ENCODE data around the gene SYNDIG1. TPM values are rescaled to one million over a fixed set of nuclear protein-coding genes. Genes with fewer than 3 reads are reported as not detected.

The SYNDIG1 gene
- total RNA-seq, 1 donor from 2014 or later, result 5.7 TPM

DNA sequence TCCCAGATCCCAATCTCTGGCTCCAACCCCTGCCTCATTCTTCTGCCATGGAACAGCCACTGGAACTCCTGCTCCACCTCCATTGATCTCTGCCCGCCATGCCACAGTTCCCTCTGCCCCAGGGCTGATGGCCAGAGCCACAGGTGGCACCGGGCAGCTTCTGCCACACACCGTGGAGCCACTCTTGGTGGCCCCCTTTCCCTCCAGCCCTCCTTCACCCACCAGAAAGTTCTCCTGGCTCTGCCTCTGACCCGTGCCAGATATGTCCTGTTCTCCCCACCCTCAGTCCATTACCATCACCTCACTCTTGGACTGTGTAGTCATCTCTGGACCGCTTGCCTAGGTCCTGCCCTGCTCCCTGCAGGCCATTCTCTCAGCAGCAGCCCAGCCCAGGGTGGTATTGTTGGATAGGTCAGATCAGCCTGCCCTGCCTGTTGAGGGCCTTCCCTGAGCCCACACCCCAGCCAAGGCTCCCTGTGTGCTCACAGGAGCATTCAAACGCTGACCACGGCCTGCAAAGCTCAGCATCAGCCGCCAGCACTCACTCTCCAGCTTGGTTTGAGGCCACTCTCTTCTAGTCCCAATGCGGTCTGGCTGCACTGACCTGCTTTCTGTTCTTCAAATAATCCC is 16.8 kb upstream of the SYNDIG1 start:
- Mint-ChIP-seq H3K27ac (ENCODE audit: unreplicated experiment) (no peak overlapping the region), H3K4me1 (ENCODE audit: low read depth, unreplicated experiment) (peaks cover 2% of the 10 kb centered on the region), H3K36me3 (ENCODE audit: low read depth, unreplicated experiment) (no peaks in the 10 kb centered on the region), H3K27me3 (ENCODE audit: low read depth, unreplicated experiment) (peaks cover 41% of the 10 kb centered on the region), H3K4me3 (ENCODE audit: unreplicated experiment) (no peak overlapping the region), H3K9me3 (ENCODE audit: unreplicated experiment) (peaks cover 3% of the 10 kb centered on the region)
- Histone ChIP-seq H3K36me3 (ENCODE audit: insufficient read depth, low read length) (no peaks in the 10 kb centered on the region), H3K27ac (ENCODE audit: low read depth, low read length) (no peak overlapping the region), H3K9me3 (ENCODE audit: insufficient read depth, low read depth, low read length) (no peaks in the 10 kb centered on the region), H3K4me3 (ENCODE audit: insufficient read depth, low read depth, low read length) (no peak overlapping the region), H3K79me2 (ENCODE audit: insufficient read depth, low read length) (no peaks in the 10 kb centered on the region), H3K4me2 (ENCODE audit: low read length) (no peak overlapping the region), H4K20me1 (ENCODE audit: insufficient read depth, low read length) (no peaks in the 10 kb centered on the region), H3K9ac (ENCODE audit: low read length) (no peak overlapping the region), H2AFZ (ENCODE audit: low read depth, low read length) (no peak overlapping the region), H3K4me1 (ENCODE audit: insufficient read depth, low read length) (no peaks in the 10 kb centered on the region), H3K27me3 (ENCODE audit: insufficient read depth, low read length) (peaks cover 20% of the 10 kb centered on the region)
- no peak for TF ChIP-seq EZH2 (IDR thresholded peaks at IDR 0.05; ENCODE audit: insufficient read depth, low read length)
- no peak for TF ChIP-seq CTCF (IDR thresholded peaks at IDR 0.05; ENCODE audit: insufficient read depth, low read depth, low read length)
- FAIRE-seq (no peak), DNase-seq (ENCODE audit: low read depth) (no peak)

DNA sequence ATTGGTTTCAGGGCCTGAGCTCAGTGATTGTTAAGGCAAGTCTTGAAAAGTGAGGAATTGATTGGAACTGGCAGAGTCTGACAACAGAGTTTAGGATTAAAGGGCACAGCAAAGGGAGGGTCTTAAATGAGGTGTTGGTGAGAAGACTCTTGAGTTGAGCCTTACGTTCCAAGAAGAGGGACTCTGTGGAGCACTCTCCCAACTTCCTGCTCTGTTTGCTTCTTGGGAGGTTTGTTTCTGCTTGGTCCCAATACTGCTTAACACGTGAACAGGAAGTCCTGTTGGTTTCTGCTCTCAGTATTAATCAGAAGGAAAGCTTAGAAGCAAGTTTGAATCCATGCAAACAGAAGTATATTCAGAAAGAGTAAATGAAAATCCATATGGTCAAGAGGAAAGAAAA is 15.6 kb upstream of the SYNDIG1 start:
- H3K4me2 ChIP-seq (ENCODE audit: low read length), result no peak overlapping the region
- Mint-ChIP-seq H3K27me3 (ENCODE audit: low read depth, unreplicated experiment) (peaks cover 46% of the 10 kb centered on the region), H3K4me1 (ENCODE audit: low read depth, unreplicated experiment) (no peaks in the 10 kb centered on the region), H3K9me3 (ENCODE audit: unreplicated experiment) (peaks cover 3% of the 10 kb centered on the region), H3K27ac (ENCODE audit: unreplicated experiment) (no peak overlapping the region), H3K4me3 (ENCODE audit: unreplicated experiment) (no peak overlapping the region), H3K36me3 (ENCODE audit: low read depth, unreplicated experiment) (no peaks in the 10 kb centered on the region)
- no peak overlapping the region for H3K27ac ChIP-seq (ENCODE audit: low read depth, low read length)
- H3K36me3 ChIP-seq (ENCODE audit: insufficient read depth, low read length), result no peaks in the 10 kb centered on the region
- no peaks in the 10 kb centered on the region for H3K79me2 ChIP-seq (ENCODE audit: insufficient read depth, low read length)
- no peak overlapping the region for H2AFZ ChIP-seq (ENCODE audit: low read depth, low read length)
- H4K20me1 ChIP-seq (ENCODE audit: insufficient read depth, low read length), result no peaks in the 10 kb centered on the region
- FAIRE-seq, result no peak
- no peaks in the 10 kb centered on the region for H3K9me3 ChIP-seq (ENCODE audit: insufficient read depth, low read depth, low read length)
- DNase-seq (ENCODE audit: low read depth), result no peak
- H3K27me3 ChIP-seq (ENCODE audit: insufficient read depth, low read length), result peaks cover 28% of the 10 kb centered on the region
- TF ChIP-seq EZH2 (IDR thresholded peaks at IDR 0.05; ENCODE audit: insufficient read depth, low read length), result no peak
- no peak for TF ChIP-seq CTCF (IDR thresholded peaks at IDR 0.05; ENCODE audit: insufficient read depth, low read depth, low read length)
- no peak overlapping the region for H3K4me3 ChIP-seq (ENCODE audit: insufficient read depth, low read depth, low read length)
- H3K4me1 ChIP-seq (ENCODE audit: insufficient read depth, low read length), result no peaks in the 10 kb centered on the region
- no peak overlapping the region for H3K9ac ChIP-seq (ENCODE audit: low read length)

- Histone ChIP-seq H3K79me2 (ENCODE audit: insufficient read depth, low read length) (no peaks in the 10 kb centered on the region), H3K27ac (ENCODE audit: low read depth, low read length) (no peak overlapping the region), H3K9me3 (ENCODE audit: insufficient read depth, low read depth, low read length) (no peaks in the 10 kb centered on the region), H3K36me3 (ENCODE audit: insufficient read depth, low read length) (no peaks in the 10 kb centered on the region), H3K4me1 (ENCODE audit: insufficient read depth, low read length) (no peaks in the 10 kb centered on the region), H2AFZ (ENCODE audit: low read depth, low read length) (no peak overlapping the region), H3K9ac (ENCODE audit: low read length) (no peak overlapping the region), H3K4me2 (ENCODE audit: low read length) (no peak overlapping the region), H4K20me1 (ENCODE audit: insufficient read depth, low read length) (no peaks in the 10 kb centered on the region), H3K27me3 (ENCODE audit: insufficient read depth, low read length) (peaks cover 34% of the 10 kb centered on the region), H3K4me3 (ENCODE audit: insufficient read depth, low read depth, low read length) (no peak overlapping the region)
- H3K36me3 Mint-ChIP-seq (ENCODE audit: low read depth, unreplicated experiment), result no peaks in the 10 kb centered on the region
- H3K27ac Mint-ChIP-seq (ENCODE audit: unreplicated experiment), result no peak overlapping the region
- no peak overlapping the region for H3K4me3 Mint-ChIP-seq (ENCODE audit: unreplicated experiment)
- DNase-seq (ENCODE audit: low read depth) (no peak), FAIRE-seq (no peak)
- peaks cover 3% of the 10 kb centered on the region for H3K9me3 Mint-ChIP-seq (ENCODE audit: unreplicated experiment)
- H3K27me3 Mint-ChIP-seq (ENCODE audit: low read depth, unreplicated experiment), result peaks cover 53% of the 10 kb centered on the region
- TF ChIP-seq CTCF (IDR thresholded peaks at IDR 0.05; ENCODE audit: insufficient read depth, low read depth, low read length) (no peak), EZH2 (IDR thresholded peaks at IDR 0.05; ENCODE audit: insufficient read depth, low read length) (no peak)
- H3K4me1 Mint-ChIP-seq (ENCODE audit: low read depth, unreplicated experiment), result no peaks in the 10 kb centered on the region
These were observed 14.3 kb upstream of the SYNDIG1 start for GRCh38 chr20:24455081-24455480.

Measured in astrocyte (in vitro differentiated cells and primary cell).